Heart right ventricle (tissue), 16 donors: Measurements from ENCODE around the gene CHERP. TPM values are rescaled to one million over a fixed set of nuclear protein-coding genes. Genes with fewer than 3 reads are reported as not detected.
A peak's percentile ranks its signal among the peaks of the same experiment; 100 is the strongest.

Experiments
- ATAC-seq, 8 donors: fragments of 200-7000 bp; cut with Tn5 transposase; one replicate each; pipeline ENCODE4 v1.9.1; 2020; ENCODE audit warnings: mild to moderate bottlenecking in 8 of 8, moderate library complexity in 8 of 8, moderate number of reproducible peaks in 1 of 8
- DNase-seq, 2 donors: peaks; one replicate each; pipeline ENCODE4 v3.0.0-alpha.2; 2020
- H3K27ac ChIP-seq, 10 donors: fragments of 200-600 bp; sonication (generic) in 2 of 10; one replicate each; pipeline versions ENCODE4 v1.5.0 to v1.8.0; 2020 to 2022; ENCODE audit warnings: mild to moderate bottlenecking in 3 of 10
- H3K27me3 ChIP-seq, 7 donors: fragments of 200-600 bp; one replicate each; pipeline ENCODE4 v1.8.0; 2021 to 2022; ENCODE audit warnings: mild to moderate bottlenecking in 2 of 7
- H3K36me3 ChIP-seq, 9 donors: fragments of 200-600 bp; sonication (generic) in 1 of 9; one replicate each; pipeline versions ENCODE4 v1.5.0 to v1.8.0; 2020 to 2022; ENCODE audit warnings: mild to moderate bottlenecking in 2 of 9
- H3K4me1 ChIP-seq, 9 donors: fragments of 200-600 bp; sonication (generic) in 1 of 9; one replicate each; pipeline versions ENCODE4 v1.5.0 to v1.8.0; 2020 to 2022; ENCODE audit warnings: mild to moderate bottlenecking in 4 of 9
- H3K4me3 ChIP-seq, 10 donors: fragments of 200-600 bp; sonication (generic) in 2 of 10; one replicate each; pipeline versions ENCODE4 v1.5.0 to v1.8.0; 2020 to 2022; ENCODE audit warnings: mild to moderate bottlenecking in 7 of 10, moderate library complexity in 2 of 10
- H3K9me3 ChIP-seq, 11 donors: fragments of 200-600 bp in 10 of 11; sonication (generic) in 2 of 11; one replicate each; pipeline versions ENCODE4 v1.5.0 to v1.8.0; 2013 to 2022; ENCODE audit warnings: mild to moderate bottlenecking in 2 of 11, control low read depth in 1 of 11, moderate library complexity in 1 of 11
- CTCF ChIP-seq, 9 donors: fragments of 200-600 bp; sonication (generic) in 2 of 9; IDR thresholded peaks; one replicate each; pipeline versions ENCODE4 v1.5.0 to v1.8.0; 2021 to 2022; ENCODE audit warnings: antibody characterized with exemption in 9 of 9, mild to moderate bottlenecking in 5 of 9, moderate library complexity in 1 of 9
- WGBS, 2 donors: extraction: QIAGEN DNeasy Blood & Tissue Kit; methylation state at CpG; one replicate each; pipeline ENCODE4 v1.1.7; 2013; ENCODE audit warnings: inconsistent platforms in 1 of 2; 5-methylcytosine and 5-hydroxymethylcytosine counted together
- intact Hi-C, 10 donors: fragments of 100-400 bp; cut with DNase I; formaldehyde crosslinking; loops; one replicate each; pipeline versions ENCODE4 v1.11.1 to v1.14.2; 2022
- polyA plus RNA-seq, 2 donors: library from polyadenylated mRNA; stranded (reverse); fragments of 200-250 nt; gene quantifications; one replicate each; pipeline ENCODE4 v1.2.3, GENCODE V29; 2013
- total RNA-seq, 10 donors: library from RNA; stranded (reverse); fragmentation: NEBNext Ultra II Directional in 3 of 10; extraction: Animal tissue kit (Norgen Biotek cat#: 25700) in 3 of 10; gene quantifications; one replicate each; pipeline versions ENCODE4 v1.2.1 to v1.2.4, GENCODE V29; 2021 to 2023
- donor health status: Arrhythmogenic right ventricular cardiomyopathy.
- donor health status: ischemic (EF 13 %, LVEDD 7.1; RV severe dilation, severe dysfunction).
- donor health status: healthy with polysubstance abuse.
- donor health status: DM: no; HTN: yes; CAD: no.
- donor health status: DM: no; HTN: no; CAD: no.
- donor health status: ischemic (EF 25% LVEDD 6.9; RV normal size, moderate dysfunction).
- donor health status: ischemic (EF 25% LVEDD 5.7; RV mildly dilated, moderate dysfunction).
- donor health status: healthy.
- donor health status: DM: yes; HTN: yes; CAD: no.
- donor health status: Ischemic cardiomyopathy.
- donor health status: ischemic (EF 35%, LVEDD 5.7; RV mildly dilated, moderate dysfunction).
- donor health status: nonischemic (EF 11% LVEDD 7.7; RV severe dilation, severe dysfunction).
- donor health status: DM: yes; HTN: yes; CAD: no.
- donor health status: PGD.
- donor health status: ischemic (EF 29% LVEDD 5.4; RV normal size, mild dysfunction).
- donor health status: nonischemic (EF 23%, LVEDD 6.1; RV moderate dilation, normal function).

Gene CHERP
- total and polyA plus RNA-seq, 12 donors = 11.3 to 26.6 (median 22.4) TPM

GRCh38 chr19:16541526-16542044 is 652 bp downstream of the CHERP start:
- WGBS, 2 donors = 0 to 1% methylated on average over 29 of the region's 29 CpGs
- intact Hi-C loops = loop anchor here in 1 of 10 donors (5.0 kb wide), 1 partner anchor 44 kb away; the partner anchor contains the start of genes C19orf44 and CALR3
- peak overlapping the region; percentile 80 to 97 (median 90) for H3K27ac ChIP-seq
- DNase-seq = no peak
- H3K27me3 ChIP-seq = no peaks in the 10 kb centered on the region
- H3K9me3 ChIP-seq = no peaks in the 10 kb centered on the region
- no peak for TF ChIP-seq CTCF (IDR thresholded peaks at IDR 0.05)
- peaks cover 0 to 45% (median 0%) of the 10 kb centered on the region in 9 donors for H3K36me3 ChIP-seq
- peak overlapping the region; percentile 76 to 100 (median 90) for H3K4me3 ChIP-seq
- no peak for ATAC-seq
- peaks cover 17 to 50% (median 38%) of the 10 kb centered on the region in 9 donors for H3K4me1 ChIP-seq

GRCh38 chr19:16540948-16541347 is 1.3 kb downstream of the CHERP start:
- H3K9me3 ChIP-seq = no peaks in the 10 kb centered on the region
- DNase-seq (no peak), ATAC-seq (no peak)
- TF ChIP-seq CTCF (IDR thresholded peaks at IDR 0.05) = no peak
- peak overlapping the region in 2 of 10 donors; percentile 95 to 97 for H3K27ac ChIP-seq
- intact Hi-C loops = loop anchor here in 1 of 10 donors (5.0 kb wide), 1 partner anchor 44 kb away; the partner anchor contains the start of genes C19orf44 and CALR3
- H3K36me3 ChIP-seq = peaks cover 0 to 51% (median 0%) of the 10 kb centered on the region in 9 donors
- WGBS, 2 donors = 80 to 82% methylated on average over 12 of the region's 12 CpGs
- H3K4me3 ChIP-seq = peak overlapping the region in 9 of 10 donors; percentile 82 to 100 (median 91)
- peaks cover 17 to 50% (median 38%) of the 10 kb centered on the region in 9 donors for H3K4me1 ChIP-seq
- no peaks in the 10 kb centered on the region for H3K27me3 ChIP-seq

GRCh38 chr19:16537111-16537510 is 5.1 kb downstream of the CHERP start:
- 92 to 93% methylated on average over 13 of the region's 13 CpGs for WGBS, 2 donors
- Histone ChIP-seq H3K36me3 (peaks cover 0 to 80% (median 31%) of the 10 kb centered on the region in 9 donors), H3K4me1 (peaks cover 12 to 37% (median 23%) of the 10 kb centered on the region in 9 donors), H3K27me3 (no peaks in the 10 kb centered on the region), H3K9me3 (no peaks in the 10 kb centered on the region), H3K27ac (no peak overlapping the region), H3K4me3 (no peak overlapping the region)
- DNase-seq (no peak), ATAC-seq (no peak)
- TF ChIP-seq CTCF (IDR thresholded peaks at IDR 0.05) = no peak
- intact Hi-C loops = no loop called here

DNA sequence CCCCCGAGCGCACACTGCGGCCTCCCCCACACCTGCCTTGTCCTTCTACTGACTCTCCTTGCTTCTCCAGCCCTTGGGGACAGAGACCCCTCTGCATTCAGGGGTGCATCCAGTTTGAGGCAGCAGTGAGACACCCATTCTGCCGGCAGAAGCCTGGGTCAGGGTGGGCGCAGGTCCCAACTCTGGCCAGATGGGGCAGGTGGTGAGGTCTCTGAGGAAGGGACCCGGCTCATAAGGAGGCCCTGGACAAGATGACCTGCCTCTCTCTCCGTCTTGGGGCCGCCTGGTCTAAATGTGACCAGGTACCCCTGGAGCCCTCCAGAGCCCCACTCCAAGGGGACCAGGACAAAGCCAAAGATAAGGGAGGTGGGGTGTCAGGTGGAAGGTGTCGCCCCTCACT is 6.1 kb downstream of the CHERP start:
- Histone ChIP-seq H3K4me3 (no peak overlapping the region), H3K27ac (no peak overlapping the region), H3K9me3 (no peaks in the 10 kb centered on the region), H3K27me3 (no peaks in the 10 kb centered on the region), H3K36me3 (peaks cover 0 to 90% (median 41%) of the 10 kb centered on the region in 9 donors), H3K4me1 (peaks cover 9 to 29% (median 18%) of the 10 kb centered on the region in 9 donors)
- intact Hi-C loops = no loop called here
- WGBS, 2 donors = 92 to 95% methylated on average over 8 to 9 of the region's 9 CpGs
- TF ChIP-seq CTCF (IDR thresholded peaks at IDR 0.05) = no peak
- no peak for DNase-seq
- no peak for ATAC-seq
